K562 (cell line): ENCODE data around the gene NMNAT2. TPM values are rescaled to one million over a fixed set of nuclear protein-coding genes. Genes with fewer than 3 reads are reported as not detected.
A peak's percentile ranks its signal among the peaks of the same experiment; 100 is the strongest.

Experiments used
- ATAC-seq: fragments of 200-7000 bp; cut with Tn5 transposase; 3 replicates; pipeline ENCODE4 v1.9.1; 2020; ENCODE audit warnings: moderate library complexity
- BruUV-seq: library from RNA; stranded (reverse); fragments of 400-500 nt; replicated peaks from 2 replicates; lab custom pipeline; 2021; lab: Mats Ljungman, UMichigan
- CTCF ChIA-PET: fragments of 300-600 bp; formaldehyde crosslinking; extraction: SDS; loops from one replicate; lab custom pipeline; 2021; ENCODE audit warnings: low intra/inter-chr PET ratio; lab: Yijun Ruan, JAX
- POLR2A ChIA-PET: fragments of 300-600, 350-650 bp; sonication (Branson Sonifier 250); formaldehyde crosslinking; extraction: SDS; loops from one replicate; lab custom pipeline; 2021; ENCODE audit warnings: antibody characterized with exemption, inconsistent platforms; lab: Yijun Ruan, JAX
- DNase-seq, 4 experiments: peaks; one replicate each; pipeline versions ENCODE4 v3.0.0 to v3.0.0-alpha.2; 2011 to 2018; ENCODE audit warnings: low spot score in 3 of 4, mixed read lengths in 3 of 4; ENCODE audit errors: extremely low read depth in 1 of 4
- FAIRE-seq: peaks from 2 replicates; lab custom pipeline; 2011; peaks lifted over from hg19 to GRCh38; lab: Jason Lieb, UNC
- H2AFZ ChIP-seq: 2 replicates; pipeline ENCODE4 v1.6.0; 2011; ENCODE audit warnings: low read depth, low read length, control low read depth, inconsistent platforms
- H3K27ac ChIP-seq: fragments of 200-600 bp; 3 replicates; pipeline ENCODE4 v1.8.0; 2011; ENCODE audit warnings: low read depth, mild to moderate bottlenecking, control low read depth, inconsistent platforms, low read length, moderate library complexity, mixed read lengths; ENCODE audit errors: extremely low read depth
- H3K27me3 ChIP-seq, 2 experiments: fragments of 300-600 bp in 1 of 2; 2 replicates in 1 of 2; 3 replicates in 1 of 2; pipeline versions ENCODE4 v1.6.0 to v1.8.0; 2011; ENCODE audit warnings: inconsistent platforms in 2 of 2, low read length in 2 of 2, mild to moderate bottlenecking in 1 of 2, mixed read lengths in 1 of 2, moderate library complexity in 1 of 2; ENCODE audit not compliant: control insufficient read depth in 2 of 2, insufficient read depth in 2 of 2
- H3K36me3 ChIP-seq: fragments of 300-600 bp; 3 replicates; pipeline ENCODE4 v1.8.0; 2011; ENCODE audit warnings: mild to moderate bottlenecking, low read length, inconsistent platforms; ENCODE audit not compliant: control insufficient read depth, insufficient read depth
- H3K4me1 ChIP-seq, 2 experiments: fragments of 200-600 bp in 1 of 2; replicated peaks in 1 of 2; 2 replicates in 1 of 2; 3 replicates in 1 of 2; pipeline versions ENCODE4 v1.5.1 to v1.8.0; 2011; ENCODE audit warnings: inconsistent platforms in 2 of 2, low read length in 2 of 2, mild to moderate bottlenecking in 1 of 2, mixed read lengths in 1 of 2, moderate library complexity in 1 of 2; ENCODE audit not compliant: control insufficient read depth in 2 of 2, insufficient read depth in 2 of 2
- H3K4me2 ChIP-seq: 2 replicates; pipeline ENCODE4 v1.6.1; 2011; ENCODE audit warnings: low read length, control low read depth, inconsistent platforms, mixed read lengths; ENCODE audit not compliant: insufficient read depth
- H3K4me3 ChIP-seq: fragments of 200-600 bp; sonication (generic), shearing (Covaris generic); 2 replicates; pipeline ENCODE4 v1.5.1; 2016; ENCODE audit warnings: control low read depth, inconsistent platforms
- H3K79me2 ChIP-seq: fragments of 200-600 bp; 3 replicates; pipeline ENCODE4 v1.8.0; 2011; ENCODE audit warnings: low read length, inconsistent platforms; ENCODE audit not compliant: control insufficient read depth, insufficient read depth
- H3K9ac ChIP-seq, 2 experiments: 2 replicates each; pipeline versions ENCODE4 v1.6.0 to v1.6.1; 2011; ENCODE audit warnings: low read depth in 2 of 2, low read length in 2 of 2, control low read depth in 1 of 2, inconsistent platforms in 1 of 2, mild to moderate bottlenecking in 1 of 2, mixed read lengths in 1 of 2; ENCODE audit not compliant: insufficient read depth in 1 of 2
- H3K9me1 ChIP-seq: one replicate; pipeline ENCODE4 v1.6.0; 2011; ENCODE audit warnings: inconsistent platforms, mild to moderate bottlenecking, low read length, moderate library complexity; ENCODE audit not compliant: control insufficient read depth, insufficient read depth
- H3K9me3 ChIP-seq: replicated peaks from 2 replicates; pipeline ENCODE4 v1.5.1; 2011; ENCODE audit warnings: low read depth, low read length, inconsistent platforms; ENCODE audit not compliant: control insufficient read depth, insufficient read depth
- H4K20me1 ChIP-seq: replicated peaks from 2 replicates; pipeline ENCODE4 v1.6.1; 2011; ENCODE audit warnings: low read length, inconsistent platforms, mixed read lengths; ENCODE audit not compliant: control insufficient read depth, insufficient read depth
- RBM25 ChIP-seq: fragments of 200-400 bp; formaldehyde crosslinking; IDR thresholded peaks from 2 replicates; pipeline ENCODE4 v1.6.1; 2018; ENCODE audit warnings: low read length, low read depth, moderate library complexity; ENCODE audit not compliant: severe bottlenecking
- RUNX1 ChIP-seq: sonication (generic); IDR thresholded peaks from 2 replicates; pipeline ENCODE4 v1.6.1; 2016; ENCODE audit warnings: antibody characterized with exemption, low read depth
- ZNF57 ChIP-seq: fragments of 450-650 bp; formaldehyde crosslinking; IDR thresholded peaks from 2 replicates; pipeline ENCODE4 v1.4.0; 2020; ENCODE audit warnings: mild to moderate bottlenecking, moderate library complexity
- WGBS: fragments of 100-300 bp; shearing (Covaris generic); methylation state at CpG from one replicate; pipeline ENCODE4 v1.1.6; 2016; ENCODE audit warnings: low coverage, mixed read lengths; ENCODE audit not compliant: insufficient coverage; ENCODE audit errors: missing lambda C conversion rate; 5-methylcytosine and 5-hydroxymethylcytosine counted together
- in situ Hi-C: fragments of 300-500 bp; cut with MboI; formaldehyde crosslinking; loops from 4 replicates; pipeline ENCODE4 v1.15.0; 2018; ENCODE audit warnings: inconsistent platforms, mixed read lengths
- intact Hi-C: fragments of 100-400 bp; cut with micrococcal nuclease; formaldehyde crosslinking; loops from 2 replicates; pipeline ENCODE4 v1.14.2; 2022
- polyA plus RNA-seq, 8 experiments: library from polyadenylated mRNA; depleted of rRNA in 4 of 8; stranded (reverse) in 5 of 8; unstranded in 3 of 8; fragments of >200 nt; fragmentation: Nextera tagmentation in 2 of 8; fragmentation: Illumina TruSeq in 1 of 8; extraction: Ambion mirVana in 2 of 8; extraction: Trizol in 1 of 8; gene quantifications; 2 replicates each; pipeline versions ENCODE4 v1.2.1 to v1.2.3, GENCODE V29; 2011 to 2014; ENCODE audit warnings: inconsistent platforms in 1 of 8, missing spikeins in 1 of 8
- total RNA-seq, 7 experiments: library from RNA; depleted of rRNA in 6 of 7; stranded (reverse); fragments of >200 nt in 6 of 7; fragmentation: Illumina TruSeq in 2 of 7; extraction: Trizol in 2 of 7; gene quantifications; 2 replicates each; pipeline versions ENCODE4 v1.2.1 to v1.2.3, GENCODE V29; 2011 to 2021; ENCODE audit warnings: low replicate concordance in 1 of 7
- TF ChIP-seq, protein P1 (sequence below), 2 experiments: fragments of 450-650 bp; IDR thresholded peaks; 2 replicates each; pipeline ENCODE4 v1.6.1; 2018; ENCODE audit warnings: mild to moderate bottlenecking in 2 of 2, low read depth in 1 of 2; ENCODE audit not compliant: partially characterized antibody in 2 of 2

The NMNAT2 gene
- total and polyA plus RNA-seq, 9 of the 15 experiments (the other 6 are each of a cell fraction or from before 2014, with no cell fraction given) = not detected

DNA sequence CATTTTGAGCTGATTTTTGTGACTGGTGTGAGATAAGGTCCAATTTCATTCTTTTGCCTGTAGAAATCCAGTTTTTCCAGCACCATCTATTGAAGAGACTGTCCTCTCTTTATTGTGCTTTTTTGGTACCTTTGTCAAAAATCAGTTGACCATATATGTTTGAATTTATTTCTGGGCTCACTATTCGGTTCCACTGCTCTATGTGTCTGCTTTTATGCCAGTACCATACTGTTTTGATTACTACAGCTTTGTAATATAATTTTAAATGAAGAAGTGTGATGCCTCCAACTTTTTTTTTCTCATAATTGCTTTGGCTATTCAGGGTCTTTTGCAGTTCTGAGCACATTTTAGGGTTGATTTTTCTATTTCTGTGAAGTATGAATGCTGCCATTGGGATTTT is 163.1 kb downstream of the NMNAT2 start:
- FAIRE-seq (no peak), ATAC-seq (no peak), DNase-seq (no peak)
- Histone ChIP-seq H2AFZ (no peak overlapping the region), H3K9ac (no peak overlapping the region), H3K27me3 (peaks cover 10 to 28% of the 10 kb centered on the region in 2 experiments; a peak in 4 of 5 replicates), H3K79me2 (no peaks in the 10 kb centered on the region), H3K4me2 (no peak overlapping the region), H3K4me3 (no peak overlapping the region), H3K36me3 (no peaks in the 10 kb centered on the region), H3K27ac (no peak overlapping the region), H3K9me3 (no peaks in the 10 kb centered on the region), H3K4me1 (no peaks in the 10 kb centered on the region), H4K20me1 (no peaks in the 10 kb centered on the region), H3K9me1 (no peaks in the 10 kb centered on the region)
- 0% methylated on average over 1 of the region's 1 CpG for WGBS
- BruUV-seq = no TSS peak
- ChIA-PET CTCF (interaction anchor here (0.6 kb wide), 1 partner anchor 334 kb away, joined by 3 read pairs; no protein-coding TSS in a partner anchor), POLR2A (no interaction called here)
- intact Hi-C loops (no loop called here), in situ Hi-C loops (no loop called here)
- TF ChIP-seq ZNF57 (no peak), RBM25 (peak; percentile 70)

DNA sequence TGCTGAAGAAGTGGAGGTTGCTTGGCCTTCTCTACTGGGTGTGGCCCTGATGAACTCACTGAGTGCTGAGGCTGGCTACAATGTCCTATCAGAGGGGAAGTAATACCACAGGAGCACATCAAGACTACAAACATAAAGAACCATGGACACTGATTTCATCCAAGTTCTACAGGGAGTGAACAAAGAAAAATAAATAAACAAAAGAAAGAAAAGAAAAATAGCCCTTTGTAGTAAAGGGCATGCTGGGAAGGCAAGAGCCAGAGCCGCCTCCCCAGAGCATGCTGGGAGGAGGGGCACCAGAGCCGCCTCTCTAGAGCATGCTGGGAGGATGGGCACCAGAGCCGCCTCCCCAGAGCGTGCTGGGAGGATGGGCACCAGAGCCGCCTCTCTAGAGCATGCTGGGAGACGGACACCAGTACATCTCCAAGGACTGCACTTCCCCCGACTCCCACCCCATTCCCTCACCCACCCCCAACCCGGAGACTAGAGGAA is 166.2 kb downstream of the NMNAT2 start:
- WGBS = 0% methylated on average over 7 of the region's 8 CpGs
- H3K4me2 ChIP-seq = no peak overlapping the region
- ATAC-seq (peak; percentile 63; the same call in 2 of the 3 replicates), FAIRE-seq (no peak), DNase-seq (no peak)
- intact Hi-C loops = no loop called here
- H3K36me3 ChIP-seq = no peaks in the 10 kb centered on the region
- no peaks in the 10 kb centered on the region for H3K79me2 ChIP-seq
- no peaks in the 10 kb centered on the region for H3K9me1 ChIP-seq
- CTCF ChIA-PET = no interaction called here
- TF ChIP-seq, protein P1, sequence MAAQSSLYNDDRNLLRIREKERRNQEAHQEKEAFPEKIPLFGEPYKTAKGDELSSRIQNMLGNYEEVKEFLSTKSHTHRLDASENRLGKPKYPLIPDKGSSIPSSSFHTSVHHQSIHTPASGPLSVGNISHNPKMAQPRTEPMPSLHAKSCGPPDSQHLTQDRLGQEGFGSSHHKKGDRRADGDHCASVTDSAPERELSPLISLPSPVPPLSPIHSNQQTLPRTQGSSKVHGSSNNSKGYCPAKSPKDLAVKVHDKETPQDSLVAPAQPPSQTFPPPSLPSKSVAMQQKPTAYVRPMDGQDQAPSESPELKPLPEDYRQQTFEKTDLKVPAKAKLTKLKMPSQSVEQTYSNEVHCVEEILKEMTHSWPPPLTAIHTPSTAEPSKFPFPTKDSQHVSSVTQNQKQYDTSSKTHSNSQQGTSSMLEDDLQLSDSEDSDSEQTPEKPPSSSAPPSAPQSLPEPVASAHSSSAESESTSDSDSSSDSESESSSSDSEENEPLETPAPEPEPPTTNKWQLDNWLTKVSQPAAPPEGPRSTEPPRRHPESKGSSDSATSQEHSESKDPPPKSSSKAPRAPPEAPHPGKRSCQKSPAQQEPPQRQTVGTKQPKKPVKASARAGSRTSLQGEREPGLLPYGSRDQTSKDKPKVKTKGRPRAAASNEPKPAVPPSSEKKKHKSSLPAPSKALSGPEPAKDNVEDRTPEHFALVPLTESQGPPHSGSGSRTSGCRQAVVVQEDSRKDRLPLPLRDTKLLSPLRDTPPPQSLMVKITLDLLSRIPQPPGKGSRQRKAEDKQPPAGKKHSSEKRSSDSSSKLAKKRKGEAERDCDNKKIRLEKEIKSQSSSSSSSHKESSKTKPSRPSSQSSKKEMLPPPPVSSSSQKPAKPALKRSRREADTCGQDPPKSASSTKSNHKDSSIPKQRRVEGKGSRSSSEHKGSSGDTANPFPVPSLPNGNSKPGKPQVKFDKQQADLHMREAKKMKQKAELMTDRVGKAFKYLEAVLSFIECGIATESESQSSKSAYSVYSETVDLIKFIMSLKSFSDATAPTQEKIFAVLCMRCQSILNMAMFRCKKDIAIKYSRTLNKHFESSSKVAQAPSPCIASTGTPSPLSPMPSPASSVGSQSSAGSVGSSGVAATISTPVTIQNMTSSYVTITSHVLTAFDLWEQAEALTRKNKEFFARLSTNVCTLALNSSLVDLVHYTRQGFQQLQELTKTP (IDR thresholded peaks at IDR 0.05; ENCODE audit: low read depth in 1 of 2, partially characterized antibody in 2 of 2) = peak in 1 of 2 experiments; percentile 80
- no peak for TF ChIP-seq RUNX1
- no peaks in the 10 kb centered on the region for H3K9me3 ChIP-seq
- POLR2A ChIA-PET = no interaction called here
- H2AFZ ChIP-seq = no peak overlapping the region
- no peak overlapping the region for H3K9ac ChIP-seq
- no TSS peak for BruUV-seq
- H3K27me3 ChIP-seq = peaks cover 0 to 11% of the 10 kb centered on the region in 2 experiments; a peak in 1 of 5 replicates
- no peaks in the 10 kb centered on the region for H3K4me1 ChIP-seq
- in situ Hi-C loops = no loop called here
- no peak overlapping the region for H3K4me3 ChIP-seq
- no peaks in the 10 kb centered on the region for H4K20me1 ChIP-seq
- no peak overlapping the region for H3K27ac ChIP-seq
